Epithelial cell of esophagus (primary cell): ENCODE results near the gene TNNT2.

ENCODE experiments used
- DNase-seq: peaks from one replicate; pipeline ENCODE4 v3.0.0; 2010; ENCODE audit warnings: low read depth
- H3K4me3 ChIP-seq: 2 replicates; pipeline ENCODE4 v1.5.1; 2011; ENCODE audit warnings: mild to moderate bottlenecking, low read length, control low read depth
- CTCF ChIP-seq: IDR thresholded peaks from 2 replicates; pipeline ENCODE4 v1.5.1; 2011; ENCODE audit warnings: low read depth, mild to moderate bottlenecking, low read length, control low read depth, inconsistent platforms; ENCODE audit not compliant: insufficient read depth; ENCODE audit errors: missing control alignments

Gene TNNT2

GRCh38 chr1:201350884-201351283 is 26.6 kb downstream of the TNNT2 start:
- no peak overlapping the region for H3K4me3 ChIP-seq
- no peak for DNase-seq
- no peak for TF ChIP-seq CTCF

GRCh38 chr1:201350361-201350725 is 27.1 kb downstream of the TNNT2 start:
- DNase-seq: no peak
- TF ChIP-seq CTCF: no peak
- no peak overlapping the region for H3K4me3 ChIP-seq

- H3K4me3 ChIP-seq: no peak overlapping the region
- no peak for DNase-seq
- TF ChIP-seq CTCF: no peak
Measured at GRCh38 chr1:201349092-201349491, 28.4 kb downstream of the TNNT2 start.

GRCh38 chr1:201348211-201348566 is 29.3 kb downstream of the TNNT2 start:
- TF ChIP-seq CTCF: peak; percentile 82
- H3K4me3 ChIP-seq: no peak overlapping the region
- peak; percentile 78 for DNase-seq

- no peak for TF ChIP-seq CTCF
- no peak overlapping the region for H3K4me3 ChIP-seq
- no peak for DNase-seq
Measured at GRCh38 chr1:201347498-201348210, 29.8 kb downstream of the TNNT2 start.

- DNase-seq: no peak
- TF ChIP-seq CTCF: no peak
- no peak overlapping the region for H3K4me3 ChIP-seq
Measured at GRCh38 chr1:201346987-201347386, 30.5 kb downstream of the TNNT2 start.

GRCh38 chr1:201346337-201346939 is 31.0 kb downstream of the TNNT2 start:
- H3K4me3 ChIP-seq: no peak overlapping the region
- DNase-seq: peak; percentile 85
- TF ChIP-seq CTCF: peak; percentile 83
